Activated T-helper 2 cell treated with anti-CD3 and anti-CD28 coated beads, Interferon-gamma antibody, Interleukin-2, Interleukin-4, amounts not matched to agents 10 μg/mL and 5 μg/mL and 100 μg/mL, durations not matched to agents 14 hours and 24 hours and 36 hours (primary cell): ENCODE data around the gene ZNF254. TPM values are rescaled to one million over a fixed set of nuclear protein-coding genes. Genes with fewer than 3 reads are reported as not detected.
"Not testable (repeated sequence)": the region's sequence is repeated elsewhere in the genome, so short reads cannot be mapped to it uniquely, and the experiment has no call there.

Source experiments
- DNase-seq: peaks from one replicate; pipeline ENCODE4 v3.0.0; 2021; ENCODE audit warnings: low spot score
- H3K27ac Mint-ChIP-seq: one replicate; pipeline ENCODE4 v1.8.0; 2021; ENCODE audit warnings: mixed read lengths
- H3K27me3 Mint-ChIP-seq: one replicate; pipeline ENCODE4 v1.8.0; 2021; ENCODE audit warnings: low read depth, mixed read lengths
- H3K36me3 Mint-ChIP-seq: one replicate; pipeline ENCODE4 v1.8.0; 2021; ENCODE audit warnings: low read depth, mixed read lengths
- H3K4me1 Mint-ChIP-seq: one replicate; pipeline ENCODE4 v1.8.0; 2021; ENCODE audit warnings: low read depth, mixed read lengths
- H3K4me3 Mint-ChIP-seq: one replicate; pipeline ENCODE4 v1.8.0; 2021; ENCODE audit warnings: low read depth, mild to moderate bottlenecking, moderate library complexity, mixed read lengths
- H3K9me3 Mint-ChIP-seq: one replicate; pipeline ENCODE4 v1.8.0; 2021; ENCODE audit warnings: mixed read lengths
- intact Hi-C: fragments of 100-400 bp; cut with micrococcal nuclease; formaldehyde crosslinking; loops from one replicate; pipeline ENCODE4 v1.15.1; 2023
- total RNA-seq: library from RNA; stranded (reverse); gene quantifications from 2 replicates; pipeline ENCODE4 v1.2.3, GENCODE V29; 2022

Gene ZNF254
- 8.7 and 11.5 TPM in 2 replicates for total RNA-seq

GRCh38 chr19:24086974-24087595, at the start of gene ZNF254:
Gene ZNF254 (plus strand): TSS chr19:24087187. CDS start chr19:24087308, 121 bp downstream.
- intact Hi-C loops = loop anchor here (1.0 to 5.0 kb wide), 2 partner anchors 35 to 54 kb away; no protein-coding TSS in a partner anchor
- Mint-ChIP-seq H3K27ac (peak within 1 kb of the TSS; percentile 97), H3K4me3 (peak within 1 kb of the TSS; percentile 96), H3K4me1 (peaks cover 3% of the 10 kb centered on the region), H3K9me3 (peaks cover 22% of the 10 kb centered on the region), H3K27me3 (no peaks in the 10 kb centered on the region), H3K36me3 (peaks cover 34% of the 10 kb centered on the region)
- peak; percentile 82 for DNase-seq

DNA sequence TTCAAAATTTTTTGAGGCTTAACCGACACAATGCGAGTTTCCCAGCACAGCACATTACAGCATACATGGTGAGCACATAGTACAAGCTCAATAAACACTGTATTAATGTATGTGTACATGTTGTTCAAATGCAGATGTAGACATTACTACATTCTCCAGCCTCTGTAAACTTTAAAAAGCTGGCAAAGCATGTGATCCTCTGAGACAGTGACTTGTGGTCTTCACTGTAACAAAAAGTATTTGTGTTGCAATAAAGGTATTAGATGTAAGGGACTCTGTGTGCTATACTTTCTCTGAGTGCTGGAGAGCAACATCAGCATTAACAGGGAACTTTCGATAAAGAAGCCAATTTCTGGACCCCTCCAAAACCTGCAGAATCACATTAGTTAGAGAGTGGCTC, 46.4 kb upstream of the ZNF254 start:
- intact Hi-C loops = no loop called here
- H3K27me3 Mint-ChIP-seq = no peaks in the 10 kb centered on the region
- peaks cover 75% of the 10 kb centered on the region for H3K36me3 Mint-ChIP-seq
- no peak for DNase-seq
- H3K4me3 Mint-ChIP-seq = no peak overlapping the region
- no peak overlapping the region for H3K27ac Mint-ChIP-seq
- H3K4me1 Mint-ChIP-seq = peaks cover 7% of the 10 kb centered on the region
- H3K9me3 Mint-ChIP-seq = peaks cover 15% of the 10 kb centered on the region

- H3K27ac Mint-ChIP-seq, H3K4me3 Mint-ChIP-seq, intact Hi-C loops, H3K4me1 Mint-ChIP-seq, H3K27me3 Mint-ChIP-seq, DNase-seq: not testable (repeated sequence)
- peaks cover 15% of the 10 kb centered on the region for H3K9me3 Mint-ChIP-seq
- peaks cover 72% of the 10 kb centered on the region for H3K36me3 Mint-ChIP-seq
Measured at GRCh38 chr19:24041326-24041725, 45.7 kb upstream of the ZNF254 start.

- Mint-ChIP-seq H3K36me3 (peaks cover 76% of the 10 kb centered on the region), H3K4me3 (no peak overlapping the region), H3K9me3 (peaks cover 6% of the 10 kb centered on the region), H3K4me1 (no peaks in the 10 kb centered on the region), H3K27ac (no peak overlapping the region), H3K27me3 (no peaks in the 10 kb centered on the region)
- no peak for DNase-seq
- intact Hi-C loops = no loop called here
Measured at GRCh38 chr19:24046550-24046949, 40.4 kb upstream of the ZNF254 start.

- Mint-ChIP-seq H3K9me3 (no peaks in the 10 kb centered on the region), H3K4me1 (no peaks in the 10 kb centered on the region), H3K4me3 (no peak overlapping the region), H3K27ac (no peak overlapping the region), H3K36me3 (peaks cover 79% of the 10 kb centered on the region), H3K27me3 (no peaks in the 10 kb centered on the region)
- intact Hi-C loops = no loop called here
- DNase-seq = no peak
Measured at GRCh38 chr19:24048261-24048660, 38.7 kb upstream of the ZNF254 start.

DNA sequence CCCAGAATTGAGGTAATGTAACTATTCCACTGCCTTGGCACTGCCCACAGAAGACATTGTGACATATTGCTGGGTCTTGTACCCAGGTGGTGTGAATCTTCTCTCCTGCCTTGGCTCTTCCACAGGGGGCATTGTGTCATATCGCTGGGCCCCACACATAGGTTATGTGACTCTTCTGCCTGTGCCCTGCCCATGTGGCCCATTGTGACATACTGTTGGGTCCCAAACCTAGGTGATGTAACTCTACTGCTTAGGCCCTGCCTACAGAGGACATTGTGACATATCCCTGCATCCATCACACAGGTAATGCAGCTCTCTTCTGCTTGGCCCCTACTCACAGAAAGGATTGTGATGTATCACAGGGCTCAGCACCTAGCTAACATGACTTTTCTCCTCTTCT, 37.5 kb upstream of the ZNF254 start:
- Mint-ChIP-seq H3K27ac (no peak overlapping the region), H3K9me3 (no peaks in the 10 kb centered on the region), H3K27me3 (no peaks in the 10 kb centered on the region), H3K4me1 (peaks cover 12% of the 10 kb centered on the region), H3K36me3 (peaks cover 87% of the 10 kb centered on the region), H3K4me3 (no peak overlapping the region)
- intact Hi-C loops = no loop called here
- no peak for DNase-seq

GRCh38 chr19:24051516-24051915, 35.5 kb upstream of the ZNF254 start:
- DNase-seq = no peak
- Mint-ChIP-seq H3K27me3 (no peaks in the 10 kb centered on the region), H3K4me3 (no peak overlapping the region), H3K27ac (no peak overlapping the region), H3K36me3 (peaks cover 87% of the 10 kb centered on the region), H3K9me3 (no peaks in the 10 kb centered on the region), H3K4me1 (peaks cover 20% of the 10 kb centered on the region)
- intact Hi-C loops = loop anchor here (5.0 kb wide), 1 partner anchor 36 kb away; the partner anchor contains the start of gene ZNF254

DNA sequence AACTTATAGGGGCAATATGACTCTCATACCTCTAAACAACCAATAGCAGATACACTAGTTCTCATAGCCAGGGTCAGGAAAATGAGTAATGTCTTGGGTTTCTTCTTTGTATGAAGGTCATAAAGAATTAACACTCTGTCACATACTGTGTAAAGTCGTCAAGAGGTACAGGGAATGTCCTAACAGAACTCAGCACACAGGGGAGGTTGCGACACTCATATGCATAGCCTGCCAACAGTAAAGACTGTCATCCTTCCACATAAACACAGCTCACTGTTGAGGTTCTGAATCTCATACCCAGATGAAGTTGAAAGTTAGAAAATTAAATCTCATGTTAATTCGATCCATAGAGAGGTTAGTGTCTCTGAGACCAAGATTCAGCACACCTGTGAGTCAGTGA, 34.2 kb upstream of the ZNF254 start:
- Mint-ChIP-seq H3K36me3 (peaks cover 83% of the 10 kb centered on the region), H3K9me3 (no peaks in the 10 kb centered on the region), H3K27me3 (no peaks in the 10 kb centered on the region), H3K4me3 (no peak overlapping the region), H3K4me1 (peaks cover 20% of the 10 kb centered on the region), H3K27ac (peak overlapping the region; percentile 33)
- intact Hi-C loops = loop anchor here (5.0 kb wide), 1 partner anchor 34 kb away; the partner anchor contains the start of gene ZNF254
- no peak for DNase-seq

GRCh38 chr19:24053601-24054000, 33.4 kb upstream of the ZNF254 start:
- intact Hi-C loops = loop anchor here (5.0 kb wide), 1 partner anchor 34 kb away; the partner anchor contains the start of gene ZNF254
- Mint-ChIP-seq H3K36me3 (peaks cover 83% of the 10 kb centered on the region), H3K27me3 (no peaks in the 10 kb centered on the region), H3K9me3 (no peaks in the 10 kb centered on the region), H3K27ac (peak overlapping the region; percentile 66), H3K4me1 (peaks cover 20% of the 10 kb centered on the region), H3K4me3 (no peak overlapping the region)
- no peak for DNase-seq

GRCh38 chr19:24054044-24054935, 32.7 kb upstream of the ZNF254 start:
- peaks cover 83% of the 10 kb centered on the region for H3K36me3 Mint-ChIP-seq
- no peaks in the 10 kb centered on the region for H3K27me3 Mint-ChIP-seq
- peaks cover 20% of the 10 kb centered on the region for H3K4me1 Mint-ChIP-seq
- no peak for DNase-seq
- intact Hi-C loops = loop anchor here (2.0 to 5.0 kb wide), 2 partner anchors 21 to 33 kb away; partner anchors contain the start of gene ZNF254
- H3K27ac Mint-ChIP-seq = peak overlapping the region; percentile 66
- H3K4me3 Mint-ChIP-seq = no peak overlapping the region
- H3K9me3 Mint-ChIP-seq = no peaks in the 10 kb centered on the region

- Mint-ChIP-seq H3K36me3 (peaks cover 85% of the 10 kb centered on the region), H3K27ac (peak overlapping the region; percentile 12), H3K4me1 (peaks cover 20% of the 10 kb centered on the region), H3K4me3 (no peak overlapping the region), H3K9me3 (no peaks in the 10 kb centered on the region), H3K27me3 (no peaks in the 10 kb centered on the region)
- intact Hi-C loops = loop anchor here (2.0 kb wide), 1 partner anchor 23 kb away; no protein-coding TSS in a partner anchor
- DNase-seq = no peak
Measured at GRCh38 chr19:24055548-24055947, 31.4 kb upstream of the ZNF254 start.

- DNase-seq = no peak
- Mint-ChIP-seq H3K4me1 (peaks cover 20% of the 10 kb centered on the region), H3K27ac (no peak overlapping the region), H3K27me3 (no peaks in the 10 kb centered on the region), H3K4me3 (no peak overlapping the region), H3K36me3 (peaks cover 78% of the 10 kb centered on the region), H3K9me3 (no peaks in the 10 kb centered on the region)
- intact Hi-C loops = no loop called here
Measured at GRCh38 chr19:24057144-24057543, 29.8 kb upstream of the ZNF254 start.
